GM19328 (cell line): Measurements from ENCODE around the gene HAS3.
A peak's percentile ranks its signal among the peaks of the same experiment; 100 is the strongest.
"Not testable (repeated sequence)": the region's sequence is repeated elsewhere in the genome, so short reads cannot be mapped to it uniquely, and the experiment has no call there.

Experiments used
- ATAC-seq: cut with Tn5 transposase; IDR thresholded peaks from one replicate; pipeline ENCODE4 v1.9.1; 2021; ENCODE audit warnings: mild to moderate bottlenecking, moderate library complexity; ENCODE audit not compliant: unreplicated experiment

HAS3 gene

DNA sequence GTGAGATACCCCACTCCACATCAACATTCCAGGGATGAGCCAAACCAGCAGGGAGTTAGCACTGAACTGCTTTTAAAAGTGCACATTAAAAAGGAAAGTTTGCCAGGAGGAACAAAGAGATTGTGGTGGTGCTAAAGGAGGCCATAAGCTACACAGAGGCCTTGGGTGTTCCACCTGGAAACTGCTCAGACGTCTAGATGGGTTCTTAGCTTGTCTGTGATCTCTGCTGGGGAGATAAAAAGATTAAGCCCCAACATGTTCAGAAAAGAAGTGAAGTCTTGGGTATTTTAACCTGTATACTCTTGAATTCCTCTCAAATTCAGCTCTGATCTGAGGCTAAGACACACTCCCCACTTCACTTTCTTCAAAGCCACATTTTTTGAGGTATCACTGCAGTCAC is 10.4 kb downstream of the HAS3 start:
- no peak for ATAC-seq

DNA sequence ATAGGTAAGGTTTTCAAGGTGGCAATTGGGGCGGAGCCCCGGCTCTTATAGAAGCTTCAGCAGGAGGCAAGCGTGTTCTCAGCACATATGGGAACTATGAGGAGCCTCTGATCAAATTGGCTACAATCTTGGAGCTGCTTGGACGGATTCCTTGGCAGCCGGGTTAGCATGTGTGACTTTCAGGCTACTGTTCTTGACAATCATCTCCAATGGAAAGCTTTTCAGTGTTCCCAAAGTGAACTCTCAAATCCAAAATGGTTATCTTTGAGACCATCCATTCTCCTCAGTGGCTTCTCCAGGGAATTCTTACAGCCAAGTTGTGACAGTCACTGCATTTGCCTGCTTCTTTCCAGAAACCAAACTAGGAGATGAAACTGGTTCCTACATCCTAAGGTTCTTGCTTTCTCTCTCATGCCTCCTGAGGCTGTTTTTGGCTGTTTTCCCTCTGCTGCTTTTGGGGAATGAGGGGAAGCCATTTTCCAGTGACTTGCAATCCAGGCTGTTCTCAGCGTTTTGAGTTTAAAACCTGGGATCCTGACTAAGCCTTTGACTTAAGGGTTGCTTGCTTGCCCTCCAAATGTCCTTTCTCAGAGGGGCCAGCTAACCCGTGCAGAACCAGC is 10.9 kb downstream of the HAS3 start:
- ATAC-seq: no peak

DNA sequence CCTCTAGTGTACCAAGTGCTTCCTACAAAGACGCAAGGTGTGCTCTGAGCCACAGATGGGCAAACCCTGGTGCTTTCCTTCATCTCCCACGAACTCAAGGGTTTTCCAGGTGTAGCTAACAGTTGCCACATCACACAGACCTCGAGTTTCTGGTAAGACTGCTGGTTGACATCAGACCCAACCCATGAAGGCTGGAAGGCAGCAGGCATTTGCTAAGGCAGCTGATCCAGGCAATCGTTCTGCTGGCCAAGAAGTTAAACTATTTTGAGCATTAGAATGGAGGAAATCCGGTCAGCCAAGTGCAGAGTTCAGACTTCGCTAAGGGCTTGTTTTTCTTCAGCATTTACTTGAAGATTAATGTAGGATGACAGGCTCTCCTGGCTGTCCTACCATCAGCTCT is 11.5 kb downstream of the HAS3 start:
- no peak for ATAC-seq

DNA sequence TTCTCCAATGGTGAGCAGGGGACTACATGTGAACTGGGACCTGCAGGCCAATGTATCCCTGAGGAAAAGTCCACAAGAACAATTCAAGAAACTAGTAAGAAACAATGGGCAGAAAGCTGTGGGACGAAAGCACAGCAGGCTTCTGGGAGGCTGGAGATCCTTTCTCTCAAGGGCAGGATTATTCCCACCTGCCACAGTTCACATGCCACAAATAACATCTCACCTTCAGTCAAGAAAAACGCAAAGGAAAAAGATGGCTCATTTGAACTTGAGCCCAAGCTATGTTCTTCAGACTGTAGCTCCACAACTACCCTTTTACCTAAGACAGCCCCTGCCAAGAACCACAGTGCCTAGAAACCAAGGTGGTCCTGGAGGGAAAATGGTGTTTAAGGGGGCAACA is 13.0 kb downstream of the HAS3 start:
- ATAC-seq: no peak

DNA sequence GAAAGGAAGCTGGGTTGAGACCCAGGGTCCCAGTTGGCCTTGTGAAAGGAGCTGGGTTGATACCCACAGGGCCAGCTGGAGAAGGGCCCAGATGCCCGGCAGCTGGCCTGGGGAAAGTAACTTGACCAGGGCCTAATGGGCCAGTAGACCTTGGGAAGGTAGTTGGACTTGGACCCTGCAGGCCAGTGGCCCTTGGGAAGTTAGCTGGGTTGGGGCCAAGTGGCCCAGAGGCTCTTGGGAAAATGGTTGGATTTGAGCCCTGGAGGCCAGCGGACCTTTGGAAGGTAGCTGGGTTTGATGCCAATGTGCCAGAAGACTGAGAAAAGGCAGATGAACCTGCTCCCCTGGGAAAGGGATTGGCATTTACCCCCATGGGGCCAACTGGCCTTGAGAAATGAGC is 13.5 kb downstream of the HAS3 start:
- ATAC-seq: no peak

DNA sequence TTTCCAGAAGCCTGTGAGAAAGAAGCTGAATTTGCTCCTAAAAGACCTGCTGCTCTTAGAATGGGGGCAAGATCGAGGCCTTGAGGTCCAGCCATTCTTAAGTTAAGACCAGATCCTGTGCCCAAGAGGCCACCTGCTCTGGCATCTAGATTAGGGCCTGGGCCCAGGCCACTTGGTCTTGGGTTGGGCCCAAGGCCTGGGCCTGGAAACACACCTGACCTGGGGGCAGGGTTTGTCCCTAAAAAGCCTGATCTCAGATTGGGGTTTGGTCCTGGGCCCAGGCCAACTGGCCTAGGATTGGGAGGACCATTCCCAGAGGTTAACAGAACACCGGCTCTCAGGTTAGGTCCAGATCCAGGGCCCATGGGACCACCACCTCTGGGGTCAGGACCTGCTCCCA is 14.1 kb downstream of the HAS3 start:
- no peak for ATAC-seq

DNA sequence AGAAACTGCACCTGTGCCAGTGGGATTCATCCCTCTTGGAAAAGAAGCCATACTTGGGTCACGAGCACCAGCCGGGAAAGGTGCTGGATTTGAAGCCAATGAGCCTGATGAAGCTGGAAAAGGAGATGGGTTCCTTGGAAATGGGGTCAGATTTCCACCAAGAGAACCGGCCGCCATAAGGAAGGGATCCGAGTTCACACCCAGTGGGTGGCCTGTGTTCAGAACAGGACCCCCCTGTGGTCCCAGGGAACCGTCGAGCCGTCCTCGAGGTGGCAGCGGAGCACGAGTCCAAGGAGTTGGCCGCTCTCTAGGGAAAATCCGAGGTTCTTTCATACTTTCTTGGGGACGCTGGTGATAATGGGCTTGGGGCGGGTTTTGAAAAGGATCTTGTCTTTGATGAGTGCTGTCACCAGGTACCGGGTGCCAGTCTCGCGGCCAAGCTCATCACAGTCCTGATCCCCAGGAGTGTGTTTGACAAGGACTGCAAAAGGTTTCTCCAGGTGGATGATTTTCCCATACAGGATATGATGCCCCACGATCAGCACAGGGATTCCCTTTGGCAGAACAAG is 14.7 kb downstream of the HAS3 start:
- no peak for ATAC-seq

DNA sequence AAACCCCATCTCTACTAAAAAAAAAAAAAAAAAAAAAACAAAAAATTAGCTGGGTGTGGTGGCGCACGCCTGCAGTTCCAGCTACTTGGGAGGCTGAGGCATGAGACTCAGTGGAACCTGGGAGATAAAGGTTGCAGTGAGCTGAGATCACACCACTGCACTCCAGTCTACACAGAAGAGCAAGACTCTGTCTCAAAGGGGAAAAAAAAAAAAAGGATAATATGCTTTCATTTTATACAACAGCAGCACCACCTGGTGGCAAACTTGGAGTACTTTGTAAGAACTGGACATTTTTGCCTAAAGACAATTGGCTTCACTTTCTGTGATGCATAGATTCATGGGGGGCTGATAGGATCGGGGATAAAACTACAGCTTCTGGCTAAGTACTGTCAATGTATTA is 18.5 kb downstream of the HAS3 start:
- ATAC-seq: no peak

DNA sequence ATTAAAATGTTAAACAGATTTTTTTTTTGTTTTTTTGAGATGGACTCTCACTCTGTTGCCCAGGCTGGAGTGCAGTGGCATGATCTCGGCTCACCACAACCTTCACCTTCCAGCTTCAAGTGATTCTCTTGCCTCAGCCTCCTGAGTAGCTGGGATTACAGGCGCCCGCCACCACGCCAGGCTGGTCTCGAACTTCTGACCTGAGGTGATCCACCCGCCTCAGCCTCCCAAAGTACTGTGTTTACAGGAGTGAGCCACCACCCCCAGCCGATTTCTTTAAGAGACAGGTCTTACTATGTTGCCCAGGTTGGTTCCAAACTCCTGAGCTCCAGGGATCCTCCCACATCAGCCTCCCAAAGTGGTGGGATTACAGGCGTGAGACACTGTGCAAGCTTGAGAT is 19.0 kb downstream of the HAS3 start:
- ATAC-seq: not testable (repeated sequence)

DNA sequence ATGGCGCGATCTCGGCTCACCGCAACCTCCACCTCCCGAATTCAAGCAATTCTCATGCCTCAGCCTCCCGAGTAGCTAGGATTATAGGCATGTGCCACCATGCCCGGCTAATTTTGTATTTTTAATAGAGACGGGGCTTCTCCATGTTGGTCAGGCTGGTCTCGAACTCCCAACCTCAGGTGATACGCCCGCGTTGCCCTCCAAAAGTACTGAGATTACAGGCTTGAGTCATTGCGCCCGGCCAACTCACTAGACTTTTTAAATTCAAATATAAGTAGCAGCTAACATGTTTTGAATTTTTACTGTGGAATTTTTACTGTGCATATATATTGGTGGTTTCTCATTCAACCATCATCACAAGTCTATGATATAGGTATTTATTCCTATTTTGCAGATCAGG is 19.5 kb downstream of the HAS3 start:
- not testable (repeated sequence) for ATAC-seq

DNA sequence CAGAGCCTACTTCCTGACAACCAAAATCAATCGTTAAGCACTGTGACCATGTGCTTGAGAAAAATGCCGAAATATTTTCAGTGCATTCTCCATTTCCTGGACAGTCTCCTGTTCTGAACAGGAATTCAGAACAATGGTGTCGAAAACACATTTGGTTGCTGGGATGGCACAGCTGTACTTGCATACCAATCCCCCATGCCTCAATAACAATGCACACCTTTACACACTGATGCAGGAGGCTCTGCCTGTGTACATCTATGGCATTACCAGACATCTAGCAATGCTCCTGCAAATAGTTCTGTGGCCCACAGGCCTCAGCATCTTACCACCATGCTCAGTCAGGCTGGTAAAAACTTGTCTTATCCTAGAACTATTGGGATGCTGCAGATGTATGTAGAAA is 20.8 kb downstream of the HAS3 start:
- ATAC-seq: no peak

DNA sequence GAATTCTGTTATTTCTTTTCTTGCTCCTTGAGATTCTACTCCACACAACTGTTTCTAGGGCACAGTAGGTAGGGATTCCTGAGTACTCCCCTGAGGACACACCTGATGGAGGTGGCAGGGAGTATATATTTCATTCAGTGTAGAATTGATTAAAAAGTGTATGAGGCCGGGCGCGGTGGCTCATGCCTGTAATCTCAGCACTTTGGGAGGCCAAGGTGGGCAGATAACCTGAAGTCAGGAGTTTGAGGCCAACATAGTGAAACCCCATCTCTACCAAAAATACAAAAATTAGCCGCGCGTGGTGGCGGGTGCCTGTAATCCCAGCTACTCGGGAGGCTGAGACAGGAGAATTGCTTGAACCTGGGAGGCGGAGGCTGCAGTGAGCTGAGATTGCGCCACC is 21.3 kb downstream of the HAS3 start:
- ATAC-seq: not testable (repeated sequence)

DNA sequence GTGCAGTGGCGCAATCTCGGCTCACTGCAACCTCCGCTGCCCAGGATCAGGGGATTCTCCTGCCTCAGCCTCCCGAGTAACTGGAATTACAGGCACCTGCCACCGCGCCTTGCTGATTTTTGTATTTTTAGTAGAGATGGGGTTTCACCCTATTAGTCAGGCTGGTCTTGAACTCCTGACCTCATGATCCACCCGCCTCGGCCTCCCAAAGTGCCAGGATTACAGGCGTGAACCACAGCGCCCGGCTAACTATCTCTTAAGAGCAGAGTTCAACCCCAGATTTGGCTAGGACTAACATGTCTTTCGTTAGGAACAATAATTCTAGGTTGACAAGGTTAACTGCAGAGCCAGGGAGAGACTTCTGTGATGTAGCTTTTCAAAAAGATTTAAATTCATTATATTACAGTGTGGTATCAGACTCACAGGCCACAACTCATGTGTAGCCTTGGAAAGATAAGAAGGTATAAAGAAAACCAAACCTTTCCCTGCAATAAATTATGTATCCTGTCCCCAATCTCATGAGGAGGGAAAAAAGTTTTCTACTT is 22.6 kb downstream of the HAS3 start:
- no peak for ATAC-seq

DNA sequence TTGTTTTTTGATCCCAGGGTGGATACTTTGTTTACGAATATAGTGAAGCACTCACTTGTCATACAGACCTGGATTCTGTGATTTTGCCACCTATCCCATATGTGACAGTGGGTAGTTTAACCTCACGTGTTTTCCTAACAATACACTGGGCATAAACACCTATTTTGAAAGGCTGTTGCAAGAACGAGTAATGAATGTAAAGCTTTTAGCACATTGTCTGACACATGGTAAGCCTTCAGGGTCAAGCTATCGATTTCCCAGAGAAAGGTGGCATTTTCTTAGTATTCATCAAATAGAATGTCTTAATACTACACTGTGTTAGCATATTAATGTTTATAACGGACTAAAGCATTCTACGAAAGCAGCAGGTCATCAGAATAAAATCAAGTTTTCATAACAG is 25.0 kb downstream of the HAS3 start:
- ATAC-seq: no peak

DNA sequence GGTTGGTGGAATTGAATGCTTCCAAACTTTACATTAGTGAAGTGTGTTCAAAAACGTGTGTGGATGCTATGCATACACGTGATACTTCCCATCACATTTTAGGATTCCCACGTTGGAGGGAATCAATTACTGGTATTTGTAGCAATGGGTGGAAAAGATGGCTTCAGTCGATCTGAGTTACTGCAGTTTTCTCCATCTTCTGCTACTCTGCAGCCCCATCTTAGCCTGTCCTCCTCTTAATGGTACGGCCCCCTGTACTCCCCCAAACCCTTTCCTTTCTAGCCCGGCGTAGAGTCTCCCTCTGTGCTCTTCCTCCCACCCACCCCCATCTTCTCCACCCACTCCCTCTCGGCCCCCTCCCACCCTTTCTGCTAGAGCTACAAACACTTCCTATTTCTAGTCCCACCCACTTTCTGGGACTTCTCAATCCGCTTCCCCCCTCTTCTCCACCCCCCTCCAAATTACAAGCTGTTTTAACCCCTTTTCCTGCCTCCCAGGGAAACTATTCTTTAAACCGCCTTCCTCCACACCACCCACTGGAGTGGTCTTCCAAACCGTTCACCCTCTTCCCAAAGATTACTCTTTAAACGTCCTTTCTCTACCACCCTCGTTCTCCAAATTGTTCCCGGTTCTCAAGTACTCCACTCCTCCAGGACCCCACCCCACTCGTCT is 25.9 kb downstream of the HAS3 start:
- no peak for ATAC-seq

DNA sequence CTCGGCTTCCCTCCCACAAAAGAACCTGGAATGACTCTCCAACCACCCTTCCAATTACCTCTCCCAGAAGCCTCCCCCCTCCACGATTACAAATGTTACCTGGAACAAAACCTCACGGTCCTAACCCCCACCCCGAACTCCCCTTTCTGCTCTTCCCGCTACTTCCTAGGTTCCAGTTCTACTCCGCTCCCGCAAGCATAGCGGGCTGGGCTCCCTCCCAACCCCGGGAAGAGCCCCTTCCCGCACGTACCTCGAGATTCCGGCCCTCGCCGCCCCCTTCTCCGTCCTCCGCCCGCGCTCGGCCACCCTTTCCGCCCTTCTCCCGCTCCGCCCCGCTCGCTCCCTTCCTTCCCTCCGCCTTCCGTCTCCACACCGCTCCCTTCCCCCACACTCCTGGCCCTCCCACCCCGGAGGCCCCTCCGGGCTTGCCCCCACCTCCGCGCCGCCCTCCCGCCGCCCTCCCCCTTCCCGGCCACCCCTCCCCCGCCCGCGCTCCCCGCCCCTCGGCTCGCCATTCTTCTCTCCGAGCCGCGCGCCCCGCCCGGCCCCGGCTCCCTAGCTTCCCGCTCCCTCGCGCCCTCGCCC is 26.5 kb downstream of the HAS3 start:
- peak; percentile 28 for ATAC-seq

DNA sequence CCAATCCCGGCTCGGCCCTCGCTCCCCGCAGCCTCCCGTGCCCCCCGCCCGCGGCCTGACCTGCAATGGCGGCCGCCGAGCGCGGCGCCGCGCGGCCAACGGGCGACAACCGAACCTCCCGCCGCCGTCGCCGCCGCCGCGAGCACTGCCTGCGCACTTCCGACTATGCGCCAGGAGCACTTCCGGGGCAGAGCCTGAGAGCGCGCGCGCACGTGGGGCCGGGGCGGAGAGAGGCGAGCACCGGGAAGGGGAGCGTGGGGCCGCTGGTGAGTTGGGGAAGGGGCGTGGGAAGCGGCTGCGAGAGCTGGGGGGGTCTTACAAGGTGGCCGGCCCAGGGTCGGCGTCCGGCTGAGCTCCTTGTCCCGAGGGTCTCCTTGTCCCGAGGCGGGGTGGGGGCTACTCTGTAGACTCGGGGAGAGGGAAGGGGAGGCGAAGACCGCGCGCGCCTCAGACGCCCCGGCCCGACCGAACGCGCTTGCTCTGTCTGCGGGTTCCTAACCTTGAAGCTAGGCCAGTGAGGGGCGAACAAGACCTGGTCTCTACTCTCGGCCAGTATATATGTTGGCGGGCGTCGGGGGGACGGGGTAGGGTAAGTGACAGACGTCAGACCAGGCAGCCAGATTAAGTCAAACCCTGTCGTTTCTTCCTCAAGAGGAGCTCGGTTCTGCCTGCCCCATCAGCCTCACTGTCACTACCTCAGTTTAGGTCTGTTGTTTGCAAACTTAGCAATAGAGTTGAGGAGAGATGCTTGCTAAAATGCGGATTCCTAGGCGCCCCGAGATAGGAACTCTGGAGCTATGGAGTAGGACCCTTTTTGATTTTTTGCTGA is 27.2 kb downstream of the HAS3 start, which contains the start of the genes CHTF8 and UTP4:
CHTF8 (minus strand) TSS at position 165 of the 829 bp plus-strand sequence. CDS start 11,130 bp downstream, outside the sequence.
UTP4 (plus strand) TSS at position 226 of the 829 bp plus-strand sequence. CDS start 811 bp downstream, outside the sequence.
- ATAC-seq: peak; percentile 82

DNA sequence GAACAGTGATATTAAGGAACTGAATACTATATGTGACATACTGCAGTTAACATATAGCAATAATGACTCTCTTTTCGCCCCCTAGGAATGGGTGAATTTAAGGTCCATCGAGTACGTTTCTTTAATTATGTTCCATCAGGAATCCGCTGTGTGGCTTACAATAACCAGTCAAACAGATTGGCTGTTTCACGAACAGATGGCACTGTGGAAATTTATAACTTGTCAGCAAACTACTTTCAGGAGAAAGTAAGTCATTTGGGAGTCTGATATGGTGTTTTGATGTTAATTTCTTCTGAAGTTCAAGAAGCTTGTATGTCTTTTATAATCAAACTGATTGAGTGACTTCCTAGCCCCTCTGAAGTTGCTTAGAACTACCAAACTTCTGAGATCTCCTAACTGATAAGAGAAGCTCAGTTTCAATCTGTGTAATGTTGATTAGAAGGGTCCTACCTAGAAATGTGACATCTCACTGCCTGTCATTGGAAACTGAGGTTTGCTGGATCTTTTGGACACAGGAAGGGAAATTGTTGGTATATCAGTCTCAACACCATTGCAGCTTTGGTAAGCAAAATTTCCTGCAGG is 28.0 kb downstream of the HAS3 start:
- no peak for ATAC-seq

DNA sequence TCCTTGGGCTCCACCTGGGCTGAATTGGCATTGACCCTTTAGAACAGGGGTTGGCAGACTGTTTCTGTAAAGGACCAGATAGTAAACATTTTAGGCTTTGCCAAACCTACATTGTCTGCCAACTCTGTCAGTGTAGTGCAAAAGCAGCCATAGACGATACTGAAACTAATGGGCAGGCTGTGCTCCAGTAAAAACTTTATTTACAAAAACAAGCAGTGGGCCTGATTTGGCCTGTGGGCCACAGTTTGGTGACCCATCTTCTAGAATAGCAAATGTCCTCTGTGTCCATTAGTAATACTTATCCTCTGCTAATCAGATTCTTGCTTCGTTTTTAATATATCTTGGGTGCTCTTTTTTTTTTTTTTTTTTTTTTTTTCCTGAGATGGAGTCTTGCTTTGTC is 33.2 kb downstream of the HAS3 start:
- no peak for ATAC-seq

DNA sequence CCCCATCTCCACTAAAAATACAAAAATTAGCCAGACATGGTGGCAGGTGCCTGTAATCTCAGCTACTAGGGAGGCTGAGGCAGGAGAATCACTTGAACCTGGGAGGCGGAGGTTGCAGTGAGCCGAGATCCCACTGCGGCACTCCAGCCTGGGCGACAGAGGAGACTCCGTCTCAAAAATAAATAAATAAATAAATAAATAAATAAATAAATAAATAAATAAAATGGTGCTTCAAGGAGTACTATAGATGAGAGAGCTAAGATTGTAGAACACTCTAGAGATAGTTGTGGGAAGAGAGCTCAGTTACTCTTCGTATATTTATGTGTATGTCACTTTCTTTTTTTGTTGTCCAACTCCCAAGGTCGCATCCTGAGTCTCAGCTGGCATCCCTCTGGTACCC is 34.0 kb downstream of the HAS3 start:
- not testable (repeated sequence) for ATAC-seq
